CD14-positive monocyte (primary cell): ENCODE measurements around the gene EPAS1. TPM values are rescaled to one million over a fixed set of nuclear protein-coding genes. Genes with fewer than 3 reads are reported as not detected.

Experiments
- DNase-seq, 3 donors: peaks; one replicate each; pipeline ENCODE4 v3.0.0-alpha.2; 2011 to 2022
- H2AFZ ChIP-seq: 2 replicates; pipeline ENCODE4 v1.6.0; 2012; ENCODE audit warnings: mild to moderate bottlenecking, low read depth, low read length, inconsistent platforms; ENCODE audit not compliant: insufficient read depth, poor library complexity, severe bottlenecking
- H3K27ac ChIP-seq, 2 donors: 1 replicate in 1 of 2; 2 replicates in 1 of 2; pipeline ENCODE4 v1.5.1; 2012 to 2013; ENCODE audit warnings: low read length in 2 of 2, control low read depth in 1 of 2, inconsistent platforms in 1 of 2, low read depth in 1 of 2, mild to moderate bottlenecking in 1 of 2
- H3K27me3 ChIP-seq, 2 donors: one replicate each; pipeline versions ENCODE4 v1.6.0 to v1.6.1; 2011 to 2013; ENCODE audit warnings: low read length in 2 of 2; ENCODE audit not compliant: control insufficient read depth in 2 of 2, insufficient read depth in 2 of 2
- H3K36me3 ChIP-seq, 2 donors: replicated peaks in 1 of 2; 1 replicate in 1 of 2; 2 replicates in 1 of 2; pipeline versions ENCODE4 v1.5.1 to v1.6.1; 2012 to 2013; ENCODE audit warnings: low read length in 2 of 2, control low read depth in 1 of 2, inconsistent platforms in 1 of 2, mild to moderate bottlenecking in 1 of 2; ENCODE audit not compliant: insufficient read depth in 2 of 2, control insufficient read depth in 1 of 2
- H3K4me1 ChIP-seq, 2 donors: 1 replicate in 1 of 2; 2 replicates in 1 of 2; pipeline versions ENCODE4 v1.5.1 to v1.6.1; 2012 to 2013; ENCODE audit warnings: low read length in 2 of 2, control low read depth in 1 of 2, inconsistent platforms in 1 of 2, mild to moderate bottlenecking in 1 of 2, moderate library complexity in 1 of 2; ENCODE audit not compliant: insufficient read depth in 2 of 2, control insufficient read depth in 1 of 2
- H3K4me2 ChIP-seq: replicated peaks from 2 replicates; pipeline ENCODE3; 2012; ENCODE audit warnings: low read length, moderate library complexity, mild to moderate bottlenecking; ENCODE audit not compliant: poor library complexity, severe bottlenecking; ENCODE audit errors: extremely low read depth
- H3K4me3 ChIP-seq, 3 experiments: fragments of 200-600 bp in 1 of 3; sonication (generic) in 1 of 3; replicated peaks in 1 of 3; 1 replicate in 2 of 3; 2 replicates in 1 of 3; pipeline ENCODE4 v1.5.1; 2011 to 2013; ENCODE audit warnings: low read length in 3 of 3, mild to moderate bottlenecking in 3 of 3, control low read depth in 2 of 3, low read depth in 2 of 3, inconsistent platforms in 1 of 3, moderate library complexity in 1 of 3
- H3K79me2 ChIP-seq: 2 replicates; pipeline ENCODE4 v1.6.0; 2012; ENCODE audit warnings: mild to moderate bottlenecking, control low read depth, inconsistent platforms, low read length, moderate library complexity; ENCODE audit not compliant: insufficient read depth
- H3K9ac ChIP-seq: 2 replicates; pipeline ENCODE4 v1.6.0; 2017; ENCODE audit warnings: low read length, mild to moderate bottlenecking; ENCODE audit not compliant: insufficient read depth, poor library complexity, severe bottlenecking
- H3K9me3 ChIP-seq, 2 donors: replicated peaks in 1 of 2; 1 replicate in 1 of 2; 2 replicates in 1 of 2; pipeline versions ENCODE4 v1.5.1 to v1.6.1; 2012 to 2013; ENCODE audit warnings: low read length in 2 of 2, control low read depth in 1 of 2; ENCODE audit not compliant: control insufficient read depth in 1 of 2, insufficient read depth in 1 of 2
- H4K20me1 ChIP-seq: 2 replicates; pipeline ENCODE4 v1.6.0; 2012; ENCODE audit warnings: mild to moderate bottlenecking, low read length, control low read depth, moderate library complexity; ENCODE audit not compliant: insufficient read depth
- H3K27ac Mint-ChIP-seq, 7 donors: one replicate each; pipeline ENCODE4 v1.8.0; 2020; ENCODE audit warnings: mild to moderate bottlenecking in 7 of 7, mixed read lengths in 7 of 7, moderate library complexity in 6 of 7, inconsistent platforms in 2 of 7
- H3K27me3 Mint-ChIP-seq, 3 donors: one replicate each; pipeline ENCODE4 v1.8.0; 2021 to 2022; ENCODE audit warnings: low read depth in 3 of 3, mild to moderate bottlenecking in 3 of 3, mixed read lengths in 3 of 3, moderate library complexity in 3 of 3, inconsistent platforms in 1 of 3
- H3K36me3 Mint-ChIP-seq, 2 donors: one replicate each; pipeline ENCODE4 v1.8.0; 2020; ENCODE audit warnings: mixed read lengths in 2 of 2, inconsistent platforms in 1 of 2, mild to moderate bottlenecking in 1 of 2
- H3K4me1 Mint-ChIP-seq: one replicate; pipeline ENCODE4 v1.8.0; 2020; ENCODE audit warnings: mild to moderate bottlenecking, mixed read lengths
- H3K4me3 Mint-ChIP-seq, 2 donors: one replicate each; pipeline ENCODE4 v1.8.0; 2020; ENCODE audit warnings: mild to moderate bottlenecking in 2 of 2, mixed read lengths in 2 of 2, moderate library complexity in 1 of 2
- H3K9me3 Mint-ChIP-seq, 7 donors: one replicate each; pipeline ENCODE4 v1.8.0; 2020 to 2022; ENCODE audit warnings: mixed read lengths in 7 of 7, mild to moderate bottlenecking in 6 of 7, moderate library complexity in 6 of 7, inconsistent platforms in 2 of 7
- CTCF ChIP-seq: fragments of 200-600 bp; IDR thresholded peaks from one replicate; pipeline ENCODE4 v1.8.0; 2022; ENCODE audit warnings: antibody characterized with exemption, mild to moderate bottlenecking
- WGBS: methylation state at CpG from one replicate; pipeline ENCODE4 v1.1.5; 2013; ENCODE audit warnings: missing lambda C conversion rate; ENCODE audit not compliant: insufficient coverage; 5-methylcytosine and 5-hydroxymethylcytosine counted together
- intact Hi-C, 2 donors: fragments of 100-400 bp; cut with micrococcal nuclease; formaldehyde crosslinking; loops; one replicate each; pipeline versions ENCODE4 v1.15.0 to v1.15.1; 2023
- polyA plus RNA-seq, 3 donors: library from polyadenylated mRNA; depleted of rRNA in 1 of 3; unstranded in 2 of 3; stranded (reverse) in 1 of 3; fragments of 300-500 nt in 2 of 3; fragments of >200 nt in 1 of 3; fragmentation: Illumina TruSeq in 2 of 3; gene quantifications; 1 replicate in 2 of 3; 2 replicates in 1 of 3; pipeline ENCODE4 v1.2.3, GENCODE V29; 2012 to 2021

Gene EPAS1
- polyA plus RNA-seq, 3 donors = 0.11 to 1.0 (median 0.88) TPM

DNA sequence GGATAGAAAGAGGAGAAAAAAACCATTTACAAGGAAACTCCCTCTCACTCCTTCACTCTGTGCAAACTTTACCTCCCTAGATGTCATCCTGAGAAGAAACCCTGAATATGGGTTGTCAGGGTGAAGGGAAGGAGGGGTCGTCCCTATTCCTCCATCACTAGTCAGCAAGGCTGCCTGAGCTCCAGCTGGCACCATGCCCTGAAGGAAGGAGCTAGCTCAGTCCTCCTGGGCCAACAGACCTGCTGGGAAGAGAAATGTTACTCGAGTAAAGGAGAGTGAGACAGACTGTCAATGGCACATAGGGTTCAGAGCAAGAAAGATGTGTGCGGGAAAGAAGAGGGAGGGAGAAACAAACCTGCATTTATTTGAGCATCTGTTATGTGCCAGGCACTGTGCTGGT is 18.3 kb upstream of the EPAS1 start:
- H3K27me3 Mint-ChIP-seq = peaks cover 15 to 25% (median 16%) of the 10 kb centered on the region in 3 donors
- no peak overlapping the region for H3K9ac ChIP-seq
- no peaks in the 10 kb centered on the region for H4K20me1 ChIP-seq
- peaks cover 6% of the 10 kb centered on the region in 2 donors for H3K4me1 ChIP-seq
- intact Hi-C loops = no loop called here
- no peak for DNase-seq
- no peak overlapping the region for H3K4me3 Mint-ChIP-seq
- H3K27ac Mint-ChIP-seq = no peak overlapping the region
- peaks cover 0 to 19% of the 10 kb centered on the region in 2 donors for H3K27me3 ChIP-seq
- H3K4me1 Mint-ChIP-seq = peaks cover 7% of the 10 kb centered on the region
- TF ChIP-seq CTCF = no peak
- H2AFZ ChIP-seq = no peak overlapping the region
- H3K36me3 Mint-ChIP-seq = no peaks in the 10 kb centered on the region
- no peak overlapping the region for H3K4me2 ChIP-seq
- H3K9me3 ChIP-seq = no peaks in the 10 kb centered on the region
- no peak overlapping the region for H3K27ac ChIP-seq
- no CpG with 5 or more reads among the region's 3 CpGs for WGBS
- H3K79me2 ChIP-seq = no peaks in the 10 kb centered on the region
- H3K4me3 ChIP-seq = no peak overlapping the region
- no peaks in the 10 kb centered on the region for H3K9me3 Mint-ChIP-seq
- no peaks in the 10 kb centered on the region for H3K36me3 ChIP-seq

- WGBS = 100% methylated on average over 1 of the region's 1 CpG
- Mint-ChIP-seq H3K36me3 (no peaks in the 10 kb centered on the region), H3K27me3 (peaks cover 12 to 21% (median 19%) of the 10 kb centered on the region in 3 donors), H3K9me3 (no peaks in the 10 kb centered on the region), H3K4me3 (no peak overlapping the region), H3K27ac (peak overlapping the region in 1 of 7 donors; percentile 10), H3K4me1 (no peaks in the 10 kb centered on the region)
- no peak overlapping the region for H3K27ac ChIP-seq
- H3K4me3 ChIP-seq = no peak overlapping the region
- H3K27me3 ChIP-seq = peaks cover 0 to 7% of the 10 kb centered on the region in 2 donors
- DNase-seq = no peak
- H3K4me1 ChIP-seq = no peaks in the 10 kb centered on the region
- no peak for TF ChIP-seq CTCF
- no peaks in the 10 kb centered on the region for H3K9me3 ChIP-seq
- no peak overlapping the region for H2AFZ ChIP-seq
- H3K36me3 ChIP-seq = no peaks in the 10 kb centered on the region
- no peaks in the 10 kb centered on the region for H4K20me1 ChIP-seq
- no peak overlapping the region for H3K9ac ChIP-seq
- H3K79me2 ChIP-seq = no peaks in the 10 kb centered on the region
- intact Hi-C loops = no loop called here
- no peak overlapping the region for H3K4me2 ChIP-seq
These were observed 15.3 kb upstream of the EPAS1 start for GRCh38 chr2:46281939-46282338.
